ENCODE data around the gene SLC39A10.
"Not testable (repeated sequence)": the region's sequence is repeated elsewhere in the genome, so short reads cannot be mapped to it uniquely, and the experiment has no call there.

Gene SLC39A10

GRCh38 chr2:195677884-195678283 lies 20.9 kb downstream of the SLC39A10 start:
- Histone ChIP-seq H3K4me1 (ENCODE audit: control insufficient read depth, low read depth, low read length) (no peaks in the 10 kb centered on the region), H3K9me3 (ENCODE audit: control insufficient read depth, low read depth, low read length) (no peaks in the 10 kb centered on the region), H3K4me3 (ENCODE audit: low read length) (no peak overlapping the region), H3K36me3 (ENCODE audit: control insufficient read depth, low read depth, low read length) (peaks cover 8% of the 10 kb centered on the region), H3K27ac (ENCODE audit: low read length) (no peak overlapping the region), H3K9ac (ENCODE audit: low read length) (no peak overlapping the region), H3K27me3 (ENCODE audit: control insufficient read depth, insufficient read depth, low read length) (no peaks in the 10 kb centered on the region)

GRCh38 chr2:195682077-195682476 lies 25.1 kb downstream of the SLC39A10 start:
- Histone ChIP-seq H3K9ac (ENCODE audit: low read length) (no peak overlapping the region), H3K4me1 (ENCODE audit: control insufficient read depth, low read depth, low read length) (peaks cover 24% of the 10 kb centered on the region), H3K27me3 (ENCODE audit: control insufficient read depth, insufficient read depth, low read length) (no peaks in the 10 kb centered on the region), H3K27ac (ENCODE audit: low read length) (no peak overlapping the region), H3K4me3 (ENCODE audit: low read length) (no peak overlapping the region), H3K36me3 (ENCODE audit: control insufficient read depth, low read depth, low read length) (peaks cover 11% of the 10 kb centered on the region), H3K9me3 (ENCODE audit: control insufficient read depth, low read depth, low read length) (no peaks in the 10 kb centered on the region)

- Histone ChIP-seq H3K27ac (ENCODE audit: low read length) (no peak overlapping the region), H3K9ac (ENCODE audit: low read length) (no peak overlapping the region), H3K36me3 (ENCODE audit: control insufficient read depth, low read depth, low read length) (peaks cover 11% of the 10 kb centered on the region), H3K4me3 (ENCODE audit: low read length) (no peak overlapping the region), H3K4me1 (ENCODE audit: control insufficient read depth, low read depth, low read length) (peaks cover 32% of the 10 kb centered on the region), H3K9me3 (ENCODE audit: control insufficient read depth, low read depth, low read length) (no peaks in the 10 kb centered on the region), H3K27me3 (ENCODE audit: control insufficient read depth, insufficient read depth, low read length) (no peaks in the 10 kb centered on the region)
Measured at GRCh38 chr2:195683174-195683573, 26.1 kb downstream of the SLC39A10 start.

GRCh38 chr2:195686564-195686963 lies 29.5 kb downstream of the SLC39A10 start:
- H3K4me1 ChIP-seq (ENCODE audit: control insufficient read depth, low read depth, low read length), result peaks cover 32% of the 10 kb centered on the region
- H3K4me3 ChIP-seq (ENCODE audit: low read length), result no peak overlapping the region

GRCh38 chr2:195687320-195688086 lies 30.5 kb downstream of the SLC39A10 start:
- no peak overlapping the region for H3K9ac ChIP-seq (ENCODE audit: low read length)
- peaks cover 3% of the 10 kb centered on the region for H3K36me3 ChIP-seq (ENCODE audit: control insufficient read depth, low read depth, low read length)
- H3K4me1 ChIP-seq (ENCODE audit: control insufficient read depth, low read depth, low read length), result peaks cover 32% of the 10 kb centered on the region
- no peaks in the 10 kb centered on the region for H3K27me3 ChIP-seq (ENCODE audit: control insufficient read depth, insufficient read depth, low read length)
- no peaks in the 10 kb centered on the region for H3K9me3 ChIP-seq (ENCODE audit: control insufficient read depth, low read depth, low read length)
- H3K4me3 ChIP-seq (ENCODE audit: low read length), result no peak overlapping the region
- no peak overlapping the region for H3K27ac ChIP-seq (ENCODE audit: low read length)

More at GRCh38 chr2:195686564-195686963, 29.5 kb downstream of the SLC39A10 start:
- Histone ChIP-seq H3K27ac (ENCODE audit: low read length) (no peak overlapping the region), H3K9me3 (ENCODE audit: control insufficient read depth, low read depth, low read length) (no peaks in the 10 kb centered on the region), H3K27me3 (ENCODE audit: control insufficient read depth, insufficient read depth, low read length) (no peaks in the 10 kb centered on the region), H3K9ac (ENCODE audit: low read length) (no peak overlapping the region), H3K36me3 (ENCODE audit: control insufficient read depth, low read depth, low read length) (peaks cover 3% of the 10 kb centered on the region)

- not testable (repeated sequence) for H3K27me3 ChIP-seq (ENCODE audit: control insufficient read depth, insufficient read depth, low read length); H3K4me3 ChIP-seq (ENCODE audit: low read length); H3K9me3 ChIP-seq (ENCODE audit: control insufficient read depth, low read depth, low read length); H3K9ac ChIP-seq (ENCODE audit: low read length); H3K27ac ChIP-seq (ENCODE audit: low read length); H3K36me3 ChIP-seq (ENCODE audit: control insufficient read depth, low read depth, low read length)
- peaks cover 16% of the 10 kb centered on the region for H3K4me1 ChIP-seq (ENCODE audit: control insufficient read depth, low read depth, low read length)
Measured at GRCh38 chr2:195692531-195692930, 35.5 kb downstream of the SLC39A10 start.

GRCh38 chr2:195694553-195694952 lies 37.5 kb downstream of the SLC39A10 start:
- Histone ChIP-seq H3K4me1 (ENCODE audit: control insufficient read depth, low read depth, low read length) (peaks cover 12% of the 10 kb centered on the region), H3K27ac (ENCODE audit: low read length) (no peak overlapping the region), H3K27me3 (ENCODE audit: control insufficient read depth, insufficient read depth, low read length) (no peaks in the 10 kb centered on the region), H3K36me3 (ENCODE audit: control insufficient read depth, low read depth, low read length) (no peaks in the 10 kb centered on the region), H3K4me3 (ENCODE audit: low read length) (no peak overlapping the region), H3K9me3 (ENCODE audit: control insufficient read depth, low read depth, low read length) (no peaks in the 10 kb centered on the region), H3K9ac (ENCODE audit: low read length) (no peak overlapping the region)

- peaks cover 12% of the 10 kb centered on the region for H3K4me1 ChIP-seq (ENCODE audit: control insufficient read depth, low read depth, low read length)
- no peak overlapping the region for H3K9ac ChIP-seq (ENCODE audit: low read length)
Measured at GRCh38 chr2:195695002-195695631, 38.1 kb downstream of the SLC39A10 start.

GRCh38 chr2:195696012-195696411 lies 39.0 kb downstream of the SLC39A10 start:
- H3K9ac ChIP-seq (ENCODE audit: low read length), result no peak overlapping the region
- no peak overlapping the region for H3K4me3 ChIP-seq (ENCODE audit: low read length)
- no peaks in the 10 kb centered on the region for H3K36me3 ChIP-seq (ENCODE audit: control insufficient read depth, low read depth, low read length)
- no peaks in the 10 kb centered on the region for H3K9me3 ChIP-seq (ENCODE audit: control insufficient read depth, low read depth, low read length)
- no peak overlapping the region for H3K27ac ChIP-seq (ENCODE audit: low read length)
- peaks cover 12% of the 10 kb centered on the region for H3K4me1 ChIP-seq (ENCODE audit: control insufficient read depth, low read depth, low read length)
- H3K27me3 ChIP-seq (ENCODE audit: control insufficient read depth, insufficient read depth, low read length), result no peaks in the 10 kb centered on the region

More at GRCh38 chr2:195695002-195695631, 38.1 kb downstream of the SLC39A10 start:
- Histone ChIP-seq H3K9me3 (ENCODE audit: control insufficient read depth, low read depth, low read length) (no peaks in the 10 kb centered on the region), H3K4me3 (ENCODE audit: low read length) (no peak overlapping the region), H3K36me3 (ENCODE audit: control insufficient read depth, low read depth, low read length) (no peaks in the 10 kb centered on the region), H3K27ac (ENCODE audit: low read length) (peak overlapping the region; percentile 67), H3K27me3 (ENCODE audit: control insufficient read depth, insufficient read depth, low read length) (no peaks in the 10 kb centered on the region)

- H3K4me3 ChIP-seq (ENCODE audit: low read length), result no peak overlapping the region
- H3K4me1 ChIP-seq (ENCODE audit: control insufficient read depth, low read depth, low read length), result peaks cover 12% of the 10 kb centered on the region
- no peak overlapping the region for H3K27ac ChIP-seq (ENCODE audit: low read length)
- no peaks in the 10 kb centered on the region for H3K27me3 ChIP-seq (ENCODE audit: control insufficient read depth, insufficient read depth, low read length)
- H3K36me3 ChIP-seq (ENCODE audit: control insufficient read depth, low read depth, low read length), result no peaks in the 10 kb centered on the region
- no peak overlapping the region for H3K9ac ChIP-seq (ENCODE audit: low read length)
- H3K9me3 ChIP-seq (ENCODE audit: control insufficient read depth, low read depth, low read length), result no peaks in the 10 kb centered on the region
Measured at GRCh38 chr2:195697681-195698220, 40.7 kb downstream of the SLC39A10 start.

GRCh38 chr2:195700480-195700879 lies 43.5 kb downstream of the SLC39A10 start:
- Histone ChIP-seq H3K4me1 (ENCODE audit: control insufficient read depth, low read depth, low read length) (peaks cover 1% of the 10 kb centered on the region), H3K36me3 (ENCODE audit: control insufficient read depth, low read depth, low read length) (no peaks in the 10 kb centered on the region), H3K9ac (ENCODE audit: low read length) (no peak overlapping the region), H3K27ac (ENCODE audit: low read length) (no peak overlapping the region), H3K4me3 (ENCODE audit: low read length) (no peak overlapping the region), H3K27me3 (ENCODE audit: control insufficient read depth, insufficient read depth, low read length) (no peaks in the 10 kb centered on the region), H3K9me3 (ENCODE audit: control insufficient read depth, low read depth, low read length) (no peaks in the 10 kb centered on the region)

All from iPS-18a (cell line).